GM18502 (cell line): Measurements from ENCODE around the gene FBXO41.

Experiments used
- ATAC-seq: cut with Tn5 transposase; IDR thresholded peaks from one replicate; pipeline ENCODE4 v1.9.1; 2021; ENCODE audit warnings: mild to moderate bottlenecking; ENCODE audit not compliant: unreplicated experiment, poor library complexity

Gene FBXO41, protein sequence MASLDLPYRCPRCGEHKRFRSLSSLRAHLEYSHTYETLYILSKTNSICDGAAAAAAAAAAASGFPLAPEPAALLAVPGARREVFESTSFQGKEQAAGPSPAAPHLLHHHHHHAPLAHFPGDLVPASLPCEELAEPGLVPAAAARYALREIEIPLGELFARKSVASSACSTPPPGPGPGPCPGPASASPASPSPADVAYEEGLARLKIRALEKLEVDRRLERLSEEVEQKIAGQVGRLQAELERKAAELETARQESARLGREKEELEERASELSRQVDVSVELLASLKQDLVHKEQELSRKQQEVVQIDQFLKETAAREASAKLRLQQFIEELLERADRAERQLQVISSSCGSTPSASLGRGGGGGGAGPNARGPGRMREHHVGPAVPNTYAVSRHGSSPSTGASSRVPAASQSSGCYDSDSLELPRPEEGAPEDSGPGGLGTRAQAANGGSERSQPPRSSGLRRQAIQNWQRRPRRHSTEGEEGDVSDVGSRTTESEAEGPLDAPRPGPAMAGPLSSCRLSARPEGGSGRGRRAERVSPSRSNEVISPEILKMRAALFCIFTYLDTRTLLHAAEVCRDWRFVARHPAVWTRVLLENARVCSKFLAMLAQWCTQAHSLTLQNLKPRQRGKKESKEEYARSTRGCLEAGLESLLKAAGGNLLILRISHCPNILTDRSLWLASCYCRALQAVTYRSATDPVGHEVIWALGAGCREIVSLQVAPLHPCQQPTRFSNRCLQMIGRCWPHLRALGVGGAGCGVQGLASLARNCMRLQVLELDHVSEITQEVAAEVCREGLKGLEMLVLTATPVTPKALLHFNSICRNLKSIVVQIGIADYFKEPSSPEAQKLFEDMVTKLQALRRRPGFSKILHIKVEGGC

DNA sequence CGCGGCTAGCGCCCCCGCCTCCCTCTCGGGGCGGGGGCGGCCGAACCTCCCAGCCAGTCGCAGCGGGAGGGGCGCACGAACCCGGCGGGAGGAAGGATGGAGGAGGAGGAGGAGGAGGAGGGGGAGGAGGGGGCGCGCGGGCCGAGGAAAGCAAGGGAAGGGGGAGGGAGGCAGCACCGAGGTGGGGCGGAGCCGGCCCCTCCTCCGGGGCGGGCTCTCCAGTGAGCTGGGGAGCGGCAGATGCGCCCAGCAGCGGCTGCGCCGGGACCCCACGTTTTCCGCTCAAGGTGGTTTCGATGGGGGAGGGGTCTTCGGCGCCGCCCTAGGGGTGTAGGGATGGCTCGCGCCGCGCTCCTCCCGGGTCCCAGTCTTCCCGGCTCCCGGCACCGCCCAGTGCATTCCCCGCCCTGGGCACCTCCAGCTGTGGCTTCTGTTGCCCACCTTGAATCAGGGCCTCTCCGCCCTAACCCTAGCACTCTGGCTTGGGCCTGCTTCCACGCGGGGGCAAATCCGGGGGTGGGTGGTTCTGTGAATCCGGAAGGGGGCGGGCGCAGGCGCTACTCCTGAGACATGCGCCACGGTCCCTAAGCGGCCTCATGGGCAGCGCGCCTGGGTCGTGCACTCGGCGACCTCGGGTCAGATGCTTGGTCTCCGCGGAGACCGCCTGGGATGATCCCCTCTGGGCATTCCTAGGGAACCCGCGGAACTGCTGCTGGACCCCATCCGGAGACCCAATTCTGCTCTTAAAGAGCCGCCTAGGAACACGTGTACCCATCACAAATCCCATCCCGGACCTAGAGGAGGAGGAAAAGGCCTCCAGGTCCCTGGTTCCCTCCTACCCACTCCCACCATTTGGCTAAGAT lies at the start of gene FBXO41:
FBXO41 (minus strand) TSS at position 183 of the 863 bp plus-strand sequence. CDS start 14,848 bp downstream, outside the sequence.
- ATAC-seq, result peak; percentile 75

DNA sequence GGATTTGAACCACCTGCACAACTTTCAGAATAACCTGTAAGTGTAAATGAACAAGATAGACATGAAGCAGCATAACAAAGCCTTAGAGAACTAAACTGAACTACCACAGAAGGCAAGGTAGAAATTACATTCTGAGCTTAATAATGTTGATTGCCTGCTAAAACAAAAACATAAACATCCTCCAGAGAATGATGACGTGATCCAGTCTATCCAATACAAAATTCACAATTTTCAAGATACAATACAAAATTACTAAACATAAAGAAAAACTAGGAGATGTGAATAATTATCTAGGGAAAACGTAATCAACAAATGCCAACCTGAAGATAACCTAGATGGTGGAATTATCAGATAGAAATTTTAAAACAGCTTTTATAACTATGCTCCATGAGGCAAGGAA lies 49.8 kb upstream of the FBXO41 start:
- ATAC-seq, result no peak

DNA sequence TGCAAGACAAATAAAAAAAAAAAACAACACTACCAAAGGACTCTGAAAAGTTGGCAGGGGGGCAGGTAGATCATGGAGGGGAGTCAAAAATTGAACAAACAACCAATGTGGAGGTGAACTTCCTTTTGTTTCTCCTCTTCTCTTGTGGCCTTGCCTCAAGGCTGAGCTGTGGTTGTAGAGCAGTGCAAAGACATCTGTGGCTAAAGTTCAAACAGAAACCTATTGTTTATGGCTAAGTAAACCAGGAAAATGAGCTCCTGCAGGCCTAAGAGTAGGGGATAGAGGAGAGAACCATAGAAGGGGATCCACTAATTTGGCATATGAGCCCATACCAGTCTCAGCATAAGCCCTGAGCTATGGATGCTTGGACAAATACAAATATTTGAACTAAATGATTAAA lies 49.3 kb upstream of the FBXO41 start:
- ATAC-seq, result no peak

DNA sequence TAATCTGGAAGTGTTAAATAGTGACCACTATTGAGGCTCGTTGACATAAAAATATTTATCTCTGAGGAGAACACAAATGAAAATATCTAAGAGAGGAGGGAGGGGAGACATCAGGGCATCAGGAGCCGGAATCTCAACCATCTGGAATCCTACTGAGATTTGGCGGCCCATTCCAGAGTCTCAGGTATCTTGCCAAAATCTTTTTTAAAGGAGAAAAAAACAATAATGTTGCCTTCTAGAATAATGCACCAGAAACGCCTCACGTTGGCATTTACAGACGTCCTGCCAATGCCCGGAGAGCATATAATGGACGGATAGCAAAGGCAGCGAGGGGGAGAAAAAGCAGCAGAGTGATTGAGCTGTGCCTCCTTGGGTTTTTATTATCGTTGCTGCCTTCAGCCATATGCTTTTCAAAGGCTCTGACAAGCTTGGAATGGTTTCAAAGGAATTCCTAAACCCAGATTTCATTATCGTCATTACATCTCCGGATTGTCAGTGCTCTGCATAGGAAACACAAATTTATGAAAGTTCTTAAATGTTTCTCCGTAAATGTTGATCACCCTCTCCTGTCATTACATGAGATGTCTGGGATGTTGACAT lies 39.9 kb upstream of the FBXO41 start:
- ATAC-seq, result no peak

DNA sequence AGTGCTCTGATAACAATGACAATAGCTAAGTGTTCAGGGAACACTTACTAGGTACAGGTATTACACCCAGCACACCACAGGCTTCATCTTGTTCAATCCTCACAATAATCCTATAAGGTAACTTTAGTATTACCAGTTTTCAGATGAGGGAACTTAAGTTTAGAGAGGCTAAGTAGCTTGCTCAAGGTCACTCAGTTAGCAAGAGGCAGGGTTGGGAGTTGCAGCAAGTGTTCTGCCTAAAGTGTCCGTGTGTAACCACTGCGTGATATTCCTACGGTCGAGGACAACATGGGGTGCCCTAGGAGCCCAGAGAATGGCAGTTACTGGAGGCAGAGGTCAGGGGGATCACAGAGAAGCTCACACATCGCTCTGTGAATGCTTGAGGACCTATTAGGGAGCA lies 39.3 kb upstream of the FBXO41 start:
- ATAC-seq, result no peak

DNA sequence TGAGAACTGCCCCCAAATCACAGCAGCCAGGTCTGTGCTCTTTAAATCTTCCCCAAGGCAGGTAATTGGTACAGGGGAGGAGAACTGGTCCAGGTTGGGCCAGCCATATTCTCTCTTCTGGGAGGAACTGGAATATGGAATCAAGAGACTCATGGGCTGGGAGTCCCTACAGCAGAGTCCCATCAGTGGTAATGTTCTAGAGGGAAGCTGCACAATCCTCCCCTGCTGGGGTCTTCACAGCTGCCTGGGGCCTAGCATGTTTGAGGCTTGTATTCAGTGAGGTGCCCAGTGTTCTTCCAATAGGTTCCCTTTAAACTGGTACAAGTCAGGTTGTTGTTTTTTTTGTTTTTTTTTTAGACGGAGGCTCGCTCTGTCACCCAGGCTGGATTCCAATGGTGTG lies 30.2 kb upstream of the FBXO41 start:
- ATAC-seq, result no peak

DNA sequence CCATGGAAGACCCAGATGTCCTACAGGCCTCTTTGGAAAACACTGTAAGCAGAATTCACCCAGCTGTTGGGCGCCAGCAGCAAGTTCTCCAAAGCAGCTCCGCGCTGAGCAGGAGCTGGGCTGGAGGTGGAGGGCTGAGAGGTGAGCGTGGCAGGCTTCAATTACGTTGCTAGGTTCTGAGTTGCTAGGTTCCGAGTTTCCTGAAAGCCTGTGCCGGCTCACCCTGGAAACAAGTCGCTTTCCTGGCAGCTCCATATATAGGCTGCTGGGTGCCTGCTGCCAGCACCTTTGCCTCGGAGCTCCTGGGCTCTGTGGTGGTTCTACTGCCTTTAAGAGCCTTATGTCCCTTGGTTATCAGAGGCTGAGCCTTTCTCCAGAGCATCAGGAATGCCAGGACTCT lies 23.4 kb upstream of the FBXO41 start:
- no peak for ATAC-seq

DNA sequence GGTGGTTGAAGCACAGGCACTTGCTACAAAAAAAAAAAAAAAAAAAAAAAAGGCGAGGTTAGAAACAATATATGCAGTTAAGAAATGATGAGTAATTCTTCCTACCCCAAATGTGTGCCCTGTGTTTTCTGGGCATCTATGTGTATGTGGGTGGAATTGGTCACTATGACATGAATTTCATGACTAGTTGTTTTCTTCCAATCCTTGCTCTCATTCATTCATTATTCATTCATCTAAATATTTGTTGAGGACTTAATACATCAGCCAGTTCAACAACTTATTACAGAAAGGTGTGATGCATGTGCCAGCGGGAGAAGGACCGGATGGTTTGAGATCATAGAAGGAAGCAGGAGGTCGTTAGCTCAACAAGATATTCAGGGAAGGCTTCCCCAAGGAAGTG lies 17.4 kb upstream of the FBXO41 start:
- ATAC-seq, result no peak

DNA sequence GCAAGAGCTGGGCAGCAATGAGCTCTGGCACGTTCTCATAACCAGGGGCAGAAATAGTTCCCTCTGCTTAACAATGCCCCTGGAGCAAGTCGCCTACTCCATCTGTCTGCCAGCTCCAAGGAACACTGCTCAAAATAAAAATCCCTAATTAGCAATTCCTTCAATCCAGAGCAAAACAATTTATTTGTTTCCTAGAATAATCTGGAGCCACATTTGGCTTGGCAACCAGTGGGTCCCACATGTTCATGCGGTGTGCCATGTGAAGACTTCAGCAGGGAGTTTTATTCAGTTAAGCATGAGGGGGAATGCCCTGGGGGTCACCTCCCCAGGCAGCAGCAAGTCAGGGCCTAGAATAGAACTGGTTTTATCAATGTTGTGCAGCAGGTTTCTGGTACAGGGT lies 16.6 kb upstream of the FBXO41 start:
- ATAC-seq, result no peak

DNA sequence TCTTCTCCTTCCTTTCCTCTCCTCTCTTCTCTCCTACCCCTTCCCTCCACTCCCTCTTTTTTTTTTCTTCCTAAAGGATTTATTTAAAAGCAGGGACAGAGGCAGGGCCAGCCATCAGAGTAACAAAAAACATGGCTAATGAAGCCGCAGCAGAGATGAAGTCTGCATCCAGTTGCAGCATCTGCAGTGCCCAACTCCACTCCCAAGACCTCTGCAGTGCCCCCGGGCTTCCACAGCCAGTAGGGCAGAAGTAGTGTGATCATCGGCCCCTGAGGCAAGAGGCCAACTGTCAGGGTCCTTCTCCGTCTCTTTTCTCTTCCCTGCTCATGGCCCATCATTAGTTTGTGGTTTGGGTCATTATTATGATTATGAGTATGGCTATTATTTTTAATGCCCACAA lies 13.3 kb upstream of the FBXO41 start:
- no peak for ATAC-seq

DNA sequence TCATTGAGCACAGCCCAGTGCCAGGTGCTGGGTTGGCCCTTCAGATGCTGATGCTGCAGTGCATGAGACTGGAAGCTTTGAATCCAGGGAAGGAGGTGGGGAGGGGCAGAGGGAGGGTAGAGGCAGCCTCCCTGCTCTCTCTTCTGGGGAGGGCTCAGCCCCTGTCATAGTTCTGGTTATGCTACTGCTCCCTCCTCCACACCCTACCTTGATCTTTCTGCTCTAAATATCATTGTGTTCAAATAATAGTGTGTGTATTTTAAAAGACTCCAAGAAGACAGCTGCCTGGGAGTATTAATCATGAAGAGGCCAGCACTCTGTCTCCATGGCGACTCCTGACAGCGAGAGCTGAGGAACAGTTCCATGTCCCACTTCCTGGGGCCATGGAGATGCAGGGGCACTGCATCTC lies 12.9 kb upstream of the FBXO41 start:
- no peak for ATAC-seq

DNA sequence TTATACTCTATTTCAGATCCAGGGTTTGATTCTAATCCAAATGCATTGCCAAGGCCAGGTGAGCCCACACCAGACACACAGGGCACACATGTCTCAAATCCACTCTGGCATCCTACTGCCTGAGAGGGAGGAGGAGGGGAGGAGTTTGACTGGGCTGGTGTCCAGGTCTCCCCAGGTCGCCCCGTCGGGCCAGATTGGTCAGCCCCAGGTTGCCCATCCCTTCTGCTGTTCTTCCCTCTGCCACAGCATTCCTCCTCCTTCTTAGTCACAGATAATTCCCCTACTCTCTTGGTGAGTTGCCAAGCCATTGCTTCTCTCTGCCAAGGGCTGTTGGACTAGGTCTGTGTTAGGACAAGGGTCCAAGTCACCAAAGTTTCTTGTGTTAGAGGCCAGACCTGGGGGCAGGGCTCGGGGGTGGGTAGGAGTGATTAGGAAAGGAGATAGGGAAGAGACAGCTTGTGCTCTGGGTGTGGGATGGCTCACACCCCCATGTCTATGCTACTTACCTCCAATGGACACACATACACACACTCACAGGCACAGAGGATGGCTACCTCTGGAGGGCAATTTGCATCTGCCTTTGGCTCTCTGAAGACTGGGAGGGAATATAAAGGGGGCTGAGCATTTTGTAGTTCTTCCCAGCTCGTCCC lies 11.6 kb upstream of the FBXO41 start:
- ATAC-seq, result no peak

DNA sequence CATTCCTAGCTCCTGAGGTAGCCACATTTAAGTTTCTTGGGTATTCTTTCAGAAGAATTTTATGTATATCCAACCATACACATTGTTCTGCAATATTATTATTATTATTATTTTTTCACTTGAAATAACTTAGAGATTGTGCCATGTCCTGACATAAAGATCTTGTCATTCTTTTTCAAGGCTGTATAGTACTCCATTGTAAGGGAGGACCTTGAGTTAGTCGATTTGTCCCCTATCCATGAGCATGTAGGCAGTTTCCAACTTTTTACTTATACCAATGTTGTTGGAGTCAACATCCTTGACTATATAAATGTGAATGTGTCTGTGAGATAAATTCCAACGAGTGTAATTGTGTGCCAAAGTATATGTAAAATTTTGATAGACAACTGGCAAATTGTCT lies 10.0 kb upstream of the FBXO41 start:
- no peak for ATAC-seq

DNA sequence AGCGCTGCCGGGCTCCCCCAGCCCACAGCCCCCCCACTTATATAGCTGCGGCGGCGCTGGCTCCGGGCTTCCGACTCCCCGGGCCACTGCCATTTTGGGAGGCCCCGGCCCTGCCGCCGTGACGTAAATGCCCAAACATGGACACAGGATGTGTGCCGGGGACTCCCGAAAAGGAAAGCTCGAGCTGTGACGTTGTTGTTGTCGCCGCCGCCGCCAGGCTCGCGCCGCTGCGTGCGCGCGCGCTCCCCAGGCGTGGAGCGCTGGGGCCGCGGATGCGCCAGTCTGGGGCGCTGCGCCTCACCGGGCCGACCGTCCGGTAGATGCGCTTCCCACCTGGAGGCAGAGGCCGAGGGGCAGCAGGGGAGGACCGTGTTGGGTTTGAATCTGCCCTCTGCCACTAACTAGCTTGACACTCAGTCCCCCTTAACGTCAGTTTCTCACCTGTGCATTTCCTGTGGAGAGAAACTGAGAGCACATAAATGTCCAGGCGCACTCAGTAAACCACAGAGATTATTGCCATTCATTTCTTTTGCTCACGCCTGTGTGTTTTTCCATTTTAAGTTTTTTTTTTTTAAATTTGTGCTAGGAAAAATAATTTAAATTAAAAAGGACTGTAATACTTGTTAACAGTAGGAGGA lies 9.4 kb upstream of the FBXO41 start, which contains the start of gene EGR4:
EGR4 (minus strand) TSS at position 15 of the 638 bp plus-strand sequence. CDS start 231 bp downstream, outside the sequence.
- peak; percentile 94 for ATAC-seq

DNA sequence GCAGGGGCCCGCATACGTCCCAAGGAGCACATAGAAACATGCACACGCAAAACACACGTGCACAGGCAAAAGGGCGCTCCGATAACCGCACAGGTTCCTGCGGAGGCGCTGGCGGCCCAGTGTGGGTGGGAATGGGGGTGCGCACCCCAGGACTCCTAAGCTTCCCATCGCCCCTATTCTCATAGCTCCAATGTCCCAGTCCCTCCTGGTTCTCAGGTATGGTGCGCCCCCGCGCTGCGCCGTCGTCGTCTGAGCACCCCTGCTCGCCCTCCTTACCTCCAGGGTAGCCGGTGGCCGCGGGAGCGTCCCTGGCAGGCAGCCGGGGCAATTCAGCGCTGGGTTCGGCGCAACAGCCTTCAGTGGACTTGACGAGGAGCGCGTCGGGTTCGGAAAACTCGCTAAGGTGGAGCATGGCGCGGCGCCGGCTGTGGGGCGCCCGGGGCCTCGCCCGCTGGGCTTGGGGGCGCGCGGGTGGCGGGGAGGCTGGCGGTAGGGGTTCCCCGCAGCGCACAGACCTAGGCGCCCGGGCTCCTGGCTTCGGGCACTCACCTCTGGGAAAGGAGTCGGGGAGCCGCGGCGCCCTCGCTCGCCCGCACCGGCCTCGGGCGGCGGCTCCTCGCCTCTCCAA lies 8.7 kb upstream of the FBXO41 start:
- ATAC-seq, result peak; percentile 5

DNA sequence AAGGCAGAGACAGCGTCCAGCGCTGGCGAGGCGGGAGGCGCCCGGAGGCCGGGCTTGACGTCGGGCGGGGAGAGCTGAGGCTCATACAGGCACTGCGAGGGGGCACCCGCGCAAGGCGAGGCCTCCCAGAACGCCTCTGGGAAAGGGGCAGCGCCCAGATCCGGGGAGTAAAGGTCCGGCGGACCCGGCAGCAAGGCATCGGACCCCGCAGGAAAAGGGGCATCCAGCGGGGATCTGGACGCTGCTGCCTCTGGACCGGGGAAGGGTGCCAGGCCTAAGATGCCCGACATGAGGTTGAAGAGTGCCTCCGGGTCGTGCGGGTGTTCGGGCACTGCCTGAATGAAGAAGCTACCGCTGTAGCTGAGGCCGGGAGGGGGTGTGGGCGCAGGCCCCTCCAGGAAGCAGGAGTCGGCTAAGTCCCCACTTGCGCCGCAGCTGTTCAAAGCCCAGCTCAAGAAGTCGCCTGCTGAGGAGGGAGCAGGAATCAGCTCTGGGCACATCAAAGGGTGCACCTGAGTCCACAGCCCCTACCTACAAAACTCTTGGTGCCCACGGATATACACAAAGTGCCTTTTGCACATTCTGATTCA lies 8.1 kb upstream of the FBXO41 start:
- no peak for ATAC-seq

DNA sequence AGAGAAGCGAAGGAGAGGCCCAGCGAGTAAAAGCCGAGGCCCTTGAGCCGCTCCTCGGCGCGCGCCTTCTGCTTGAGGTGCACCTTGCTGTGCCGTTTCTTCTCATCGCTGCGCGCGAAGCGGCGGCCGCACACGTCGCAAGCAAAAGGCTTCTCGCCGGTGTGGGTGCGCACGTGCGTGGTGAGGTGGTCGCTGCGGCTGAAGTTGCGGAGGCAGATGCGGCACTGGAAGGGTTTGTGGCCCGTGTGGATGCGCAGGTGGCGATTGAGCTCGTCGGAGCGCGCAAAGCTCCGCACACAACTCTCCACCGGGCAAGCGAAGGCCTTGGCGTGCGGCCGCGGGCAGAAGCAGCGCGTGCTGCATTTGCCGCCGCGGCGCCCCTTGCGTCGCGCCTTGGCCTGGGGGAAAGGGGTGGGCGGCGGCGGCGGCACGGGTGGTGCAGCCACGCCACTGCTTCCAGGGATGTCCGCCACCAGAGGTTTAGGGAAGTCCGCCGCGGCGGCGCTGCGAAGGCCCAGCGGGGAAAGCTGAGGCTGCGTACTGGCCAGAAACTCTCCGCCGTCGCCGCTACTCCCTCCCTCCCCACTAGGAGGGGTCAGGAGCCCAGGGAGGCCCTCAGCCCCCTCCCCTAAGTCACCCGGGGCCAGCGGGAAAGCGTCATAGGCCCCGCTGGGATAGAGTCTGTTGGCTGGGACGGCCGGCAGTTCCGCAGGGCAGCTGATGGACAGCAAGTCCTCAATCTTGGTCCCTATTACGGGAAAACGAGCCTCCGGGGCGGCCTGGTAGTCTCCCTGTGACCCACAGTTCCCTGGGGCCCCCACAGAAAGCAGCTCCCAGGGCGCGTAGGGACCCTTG lies 7.4 kb upstream of the FBXO41 start:
- no peak for ATAC-seq
